MM.1S (cell line): ENCODE results near the gene AIMP2.

ENCODE experiments used
- DNase-seq: peaks from one replicate; pipeline ENCODE4 v3.0.0-alpha.2; 2015
- H2AFZ ChIP-seq: fragments of 300-600 bp; sonication (generic); 2 replicates; pipeline ENCODE4 v1.6.0; 2016; ENCODE audit warnings: antibody characterized with exemption, low read length
- H3F3A ChIP-seq: fragments of 300-600 bp; sonication (generic); 2 replicates; pipeline ENCODE4 v1.6.1; 2016; ENCODE audit warnings: mild to moderate bottlenecking, antibody characterized with exemption, low read length, moderate library complexity, mixed read lengths; ENCODE audit not compliant: insufficient read depth
- H3K27ac ChIP-seq: fragments of 300-600 bp; sonication (generic); 2 replicates; pipeline ENCODE4 v1.5.1; 2016; ENCODE audit warnings: mild to moderate bottlenecking, low read length
- H3K27me3 ChIP-seq: fragments of 300-600 bp; sonication (generic); replicated peaks from 2 replicates; pipeline ENCODE4 v1.6.0; 2016; ENCODE audit warnings: low read length; ENCODE audit not compliant: insufficient read depth
- H3K36me3 ChIP-seq: fragments of 300-600 bp; sonication (generic); replicated peaks from 2 replicates; pipeline ENCODE4 v1.6.1; 2016; ENCODE audit warnings: mild to moderate bottlenecking, low read length, mixed read lengths; ENCODE audit not compliant: insufficient read depth
- H3K4me1 ChIP-seq: fragments of 300-600 bp; sonication (generic); 2 replicates; pipeline ENCODE4 v1.6.1; 2016; ENCODE audit warnings: low read length, mixed read lengths
- H3K4me2 ChIP-seq: fragments of 300-600 bp; sonication (generic); 2 replicates; pipeline ENCODE4 v1.6.0; 2016; ENCODE audit warnings: low read depth, low read length
- H3K4me3 ChIP-seq: fragments of 300-600 bp; sonication (generic); 2 replicates; pipeline ENCODE4 v1.5.1; 2016; ENCODE audit warnings: low read length, mixed read lengths
- H3K79me2 ChIP-seq: fragments of 300-600 bp; sonication (generic); 2 replicates; pipeline ENCODE4 v1.6.1; 2016; ENCODE audit warnings: mixed run types, low read length, mixed read lengths
- H3K9ac ChIP-seq: fragments of 300-600 bp; sonication (generic); 2 replicates; pipeline ENCODE4 v1.6.1; 2016; ENCODE audit warnings: low read length, mixed read lengths
- H3K9me2 ChIP-seq: fragments of 300-600 bp; sonication (generic); replicated peaks from 2 replicates; pipeline ENCODE4 v1.6.1; 2016; ENCODE audit warnings: mild to moderate bottlenecking, low read length, mixed read lengths; ENCODE audit not compliant: insufficient read depth
- H3K9me3 ChIP-seq: fragments of 300-600 bp; sonication (generic); replicated peaks from 2 replicates; pipeline ENCODE4 v1.6.1; 2016; ENCODE audit warnings: mild to moderate bottlenecking, low read length, mixed read lengths; ENCODE audit not compliant: insufficient read depth
- H4K20me1 ChIP-seq: fragments of 300-600 bp; sonication (generic); 2 replicates; pipeline ENCODE4 v1.6.1; 2016; ENCODE audit warnings: mild to moderate bottlenecking, low read length, moderate library complexity, mixed read lengths; ENCODE audit not compliant: insufficient read depth
- EZH2 ChIP-seq: fragments of 300-600 bp; sonication (generic); optimal IDR thresholded peaks from 2 replicates; pipeline ENCODE3; 2017; ENCODE audit warnings: low read depth, mild to moderate bottlenecking, antibody characterized with exemption, low read length, mixed read lengths
- EZH2phosphoT487 ChIP-seq: fragments of 300-600 bp; sonication (generic); IDR thresholded peaks from 2 replicates; pipeline ENCODE4 v1.6.1; 2018; ENCODE audit warnings: antibody characterized with exemption, low read length
- TF ChIP-seq, protein P1 (sequence below): fragments of 300-600 bp; sonication (generic); IDR thresholded peaks from 2 replicates; pipeline ENCODE4 v1.5.1; 2016; ENCODE audit warnings: antibody characterized with exemption, low read length, mixed read lengths

Gene AIMP2

DNA sequence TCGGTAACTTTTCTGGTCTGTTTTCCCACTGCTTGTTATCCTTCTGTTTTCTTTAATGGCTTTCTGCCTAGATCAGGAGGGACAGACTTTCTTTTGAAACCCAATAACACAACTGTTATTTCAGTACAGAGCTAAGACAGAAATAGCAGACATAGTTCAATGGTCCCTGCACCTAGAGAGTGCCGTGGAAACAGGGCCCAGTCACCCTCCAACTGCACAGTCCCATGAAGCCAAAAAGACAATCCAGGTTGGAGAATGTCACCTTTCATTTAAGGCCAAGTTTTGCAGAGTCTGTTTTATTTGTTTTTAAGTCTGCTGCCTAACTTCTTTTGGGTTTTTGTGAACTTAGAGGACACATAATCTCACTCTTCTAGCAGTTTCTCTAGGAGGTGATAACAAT is 2.5 kb downstream of the AIMP2 start:
- H3K79me2 ChIP-seq = peaks cover 54% of the 10 kb centered on the region
- no peak overlapping the region for H2AFZ ChIP-seq
- TF ChIP-seq, protein P1, sequence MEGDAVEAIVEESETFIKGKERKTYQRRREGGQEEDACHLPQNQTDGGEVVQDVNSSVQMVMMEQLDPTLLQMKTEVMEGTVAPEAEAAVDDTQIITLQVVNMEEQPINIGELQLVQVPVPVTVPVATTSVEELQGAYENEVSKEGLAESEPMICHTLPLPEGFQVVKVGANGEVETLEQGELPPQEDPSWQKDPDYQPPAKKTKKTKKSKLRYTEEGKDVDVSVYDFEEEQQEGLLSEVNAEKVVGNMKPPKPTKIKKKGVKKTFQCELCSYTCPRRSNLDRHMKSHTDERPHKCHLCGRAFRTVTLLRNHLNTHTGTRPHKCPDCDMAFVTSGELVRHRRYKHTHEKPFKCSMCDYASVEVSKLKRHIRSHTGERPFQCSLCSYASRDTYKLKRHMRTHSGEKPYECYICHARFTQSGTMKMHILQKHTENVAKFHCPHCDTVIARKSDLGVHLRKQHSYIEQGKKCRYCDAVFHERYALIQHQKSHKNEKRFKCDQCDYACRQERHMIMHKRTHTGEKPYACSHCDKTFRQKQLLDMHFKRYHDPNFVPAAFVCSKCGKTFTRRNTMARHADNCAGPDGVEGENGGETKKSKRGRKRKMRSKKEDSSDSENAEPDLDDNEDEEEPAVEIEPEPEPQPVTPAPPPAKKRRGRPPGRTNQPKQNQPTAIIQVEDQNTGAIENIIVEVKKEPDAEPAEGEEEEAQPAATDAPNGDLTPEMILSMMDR = no peak
- TF ChIP-seq EZH2 (no peak), EZH2phosphoT487 (no peak)
- no peak overlapping the region for H3K27ac ChIP-seq
- H4K20me1 ChIP-seq = no peaks in the 10 kb centered on the region
- no peaks in the 10 kb centered on the region for H3K9me3 ChIP-seq
- H3F3A ChIP-seq = peaks cover 5% of the 10 kb centered on the region; the same call in 1 of the 2 replicates
- H3K9ac ChIP-seq = no peak overlapping the region
- H3K36me3 ChIP-seq = no peaks in the 10 kb centered on the region
- H3K4me1 ChIP-seq = no peaks in the 10 kb centered on the region
- no peaks in the 10 kb centered on the region for H3K27me3 ChIP-seq
- H3K9me2 ChIP-seq = no peaks in the 10 kb centered on the region
- DNase-seq = no peak
- no peak overlapping the region for H3K4me3 ChIP-seq
- no peak overlapping the region for H3K4me2 ChIP-seq

DNA sequence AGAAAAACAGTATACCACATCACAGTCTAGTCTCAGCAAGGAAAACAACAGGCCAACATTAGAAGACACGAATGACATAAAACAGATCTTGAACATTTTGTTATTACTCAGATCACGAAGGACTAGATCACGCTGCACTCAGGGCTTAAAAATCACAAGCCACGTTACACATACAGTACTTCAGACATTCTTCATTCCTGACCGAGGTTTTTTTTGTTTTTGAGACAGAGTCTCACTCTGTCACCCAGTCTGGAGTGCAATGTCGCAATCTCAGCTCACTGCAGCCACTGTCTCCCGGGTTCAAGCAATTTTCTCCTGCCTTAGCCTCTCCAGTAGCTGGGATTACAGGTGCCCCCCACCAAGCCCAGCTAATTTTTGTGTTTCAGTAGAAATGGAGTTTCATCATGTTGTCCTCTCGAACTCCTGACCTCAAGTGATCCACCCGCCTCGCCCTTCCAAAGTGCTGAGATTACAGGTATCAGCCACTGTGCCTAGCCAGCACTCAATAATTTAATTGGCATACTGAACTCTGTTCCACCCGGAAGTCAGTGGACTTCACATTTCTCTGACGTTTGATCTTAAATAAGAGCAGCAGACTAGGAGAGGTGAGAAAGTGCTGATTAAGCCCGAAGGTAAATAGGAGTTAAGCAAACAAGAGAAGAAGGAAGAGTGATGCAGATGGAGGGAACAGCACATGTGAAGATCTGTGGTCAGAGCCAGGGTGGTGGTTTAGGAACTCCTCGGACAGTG is 3.5 kb downstream of the AIMP2 start:
- no peaks in the 10 kb centered on the region for H3K4me1 ChIP-seq
- H2AFZ ChIP-seq = no peak overlapping the region
- TF ChIP-seq, protein P1 = no peak
- TF ChIP-seq EZH2 = no peak
- no peak for TF ChIP-seq EZH2phosphoT487
- DNase-seq = no peak
- H3K9me2 ChIP-seq = no peaks in the 10 kb centered on the region
- no peak overlapping the region for H3K4me2 ChIP-seq
- no peak overlapping the region for H3K4me3 ChIP-seq
- peaks cover 54% of the 10 kb centered on the region for H3K79me2 ChIP-seq
- H3K36me3 ChIP-seq = peaks cover 4% of the 10 kb centered on the region; the same call in 1 of the 2 replicates
- no peak overlapping the region for H3K9ac ChIP-seq
- H3K27me3 ChIP-seq = no peaks in the 10 kb centered on the region
- H4K20me1 ChIP-seq = no peaks in the 10 kb centered on the region
- H3K27ac ChIP-seq = no peak overlapping the region
- peaks cover 5% of the 10 kb centered on the region; the same call in 1 of the 2 replicates for H3F3A ChIP-seq
- no peaks in the 10 kb centered on the region for H3K9me3 ChIP-seq

DNA sequence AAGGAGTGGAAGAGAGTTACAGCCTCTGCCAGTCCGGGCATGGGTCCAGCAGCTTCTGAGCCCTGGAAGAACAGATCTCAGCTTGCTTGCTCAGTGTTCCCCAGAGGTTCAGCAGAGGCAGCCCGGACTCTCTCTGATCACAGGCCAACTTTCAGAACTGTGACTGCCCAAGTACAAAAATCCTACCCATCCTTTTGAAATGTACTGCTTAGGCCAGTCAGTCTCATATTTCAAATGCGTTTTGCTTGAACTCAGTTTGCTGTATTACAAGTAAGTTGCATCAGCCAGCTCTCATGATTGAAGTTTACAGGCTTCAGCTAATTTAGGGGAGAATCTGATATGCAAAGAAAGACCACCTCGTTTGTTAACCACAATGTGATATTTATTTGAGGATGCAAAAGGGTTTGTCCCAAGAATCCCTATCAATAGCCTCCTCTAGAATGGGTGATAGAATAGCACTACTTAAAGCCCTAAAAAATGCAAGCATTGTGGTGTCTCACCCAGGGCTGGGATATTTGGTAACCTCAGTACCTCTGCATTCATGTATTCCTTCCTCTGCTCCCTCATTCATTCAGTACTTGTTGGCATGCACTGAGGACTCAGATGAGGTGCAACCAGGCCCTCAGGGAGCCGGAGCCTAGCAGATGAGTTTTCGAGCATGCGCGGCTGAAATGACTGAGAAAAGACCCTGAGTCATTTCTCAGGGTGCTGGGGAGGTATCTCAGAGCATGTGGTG is 7.0 kb downstream of the AIMP2 start:
- Histone ChIP-seq H4K20me1 (no peaks in the 10 kb centered on the region), H3K36me3 (peaks cover 4% of the 10 kb centered on the region; the same call in 1 of the 2 replicates)

More for the DNA sequence above, 7.0 kb downstream of the AIMP2 start:
- Histone ChIP-seq H3K9me3 (no peaks in the 10 kb centered on the region), H3K27me3 (no peaks in the 10 kb centered on the region), H3K9ac (no peak overlapping the region), H2AFZ (no peak overlapping the region), H3K4me1 (no peaks in the 10 kb centered on the region), H3K4me2 (no peak overlapping the region), H3K9me2 (no peaks in the 10 kb centered on the region), H3F3A (peaks cover 2% of the 10 kb centered on the region; the same call in 1 of the 2 replicates), H3K4me3 (no peak overlapping the region), H3K79me2 (peaks cover 34% of the 10 kb centered on the region), H3K27ac (no peak overlapping the region)
- DNase-seq = no peak
- no peak for TF ChIP-seq EZH2phosphoT487
- no peak for TF ChIP-seq EZH2
- TF ChIP-seq, protein P1 = no peak
